ENCODE results near the gene ZNF714.

- TF ChIP-seq CTCF (IDR thresholded peaks at IDR 0.05) (no peak), POLR2A (IDR thresholded peaks at IDR 0.05) (no peak)
Observed at GRCh38 chr19:21127898-21128297, 45.9 kb downstream of the ZNF714 start.

Measured in thyroid gland (tissue), 4 donors.